GM18511 (cell line): Measurements from ENCODE around the gene PCDHGB4.
"Not testable (repeated sequence)": the region's sequence is repeated elsewhere in the genome, so short reads cannot be mapped to it uniquely, and the experiment has no call there.

ENCODE experiments used
- ATAC-seq: cut with Tn5 transposase; IDR thresholded peaks from one replicate; pipeline ENCODE4 v1.9.1; 2021; ENCODE audit warnings: mild to moderate bottlenecking, moderate library complexity; ENCODE audit not compliant: unreplicated experiment

PCDHGB4 gene

DNA sequence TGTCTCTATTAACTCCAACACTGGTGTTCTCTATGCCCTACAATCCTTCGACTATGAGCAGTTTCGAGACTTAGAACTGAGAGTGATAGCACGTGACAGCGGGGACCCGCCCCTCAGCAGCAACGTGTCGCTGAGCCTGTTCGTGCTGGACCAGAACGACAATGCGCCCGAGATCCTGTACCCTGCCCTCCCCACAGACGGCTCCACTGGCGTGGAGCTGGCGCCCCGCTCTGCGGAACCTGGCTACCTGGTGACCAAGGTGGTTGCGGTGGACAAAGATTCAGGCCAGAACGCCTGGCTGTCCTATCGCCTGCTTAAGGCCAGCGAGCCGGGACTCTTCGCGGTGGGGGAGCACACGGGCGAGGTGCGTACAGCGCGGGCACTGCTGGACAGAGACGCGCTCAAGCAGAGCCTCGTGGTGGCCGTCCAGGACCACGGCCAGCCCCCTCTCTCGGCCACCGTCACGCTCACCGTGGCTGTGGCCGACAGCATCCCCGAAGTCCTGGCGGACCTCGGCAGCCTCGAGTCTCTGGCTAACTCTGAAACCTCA lies 35.3 kb downstream of the PCDHGB4 start:
- ATAC-seq = no peak

DNA sequence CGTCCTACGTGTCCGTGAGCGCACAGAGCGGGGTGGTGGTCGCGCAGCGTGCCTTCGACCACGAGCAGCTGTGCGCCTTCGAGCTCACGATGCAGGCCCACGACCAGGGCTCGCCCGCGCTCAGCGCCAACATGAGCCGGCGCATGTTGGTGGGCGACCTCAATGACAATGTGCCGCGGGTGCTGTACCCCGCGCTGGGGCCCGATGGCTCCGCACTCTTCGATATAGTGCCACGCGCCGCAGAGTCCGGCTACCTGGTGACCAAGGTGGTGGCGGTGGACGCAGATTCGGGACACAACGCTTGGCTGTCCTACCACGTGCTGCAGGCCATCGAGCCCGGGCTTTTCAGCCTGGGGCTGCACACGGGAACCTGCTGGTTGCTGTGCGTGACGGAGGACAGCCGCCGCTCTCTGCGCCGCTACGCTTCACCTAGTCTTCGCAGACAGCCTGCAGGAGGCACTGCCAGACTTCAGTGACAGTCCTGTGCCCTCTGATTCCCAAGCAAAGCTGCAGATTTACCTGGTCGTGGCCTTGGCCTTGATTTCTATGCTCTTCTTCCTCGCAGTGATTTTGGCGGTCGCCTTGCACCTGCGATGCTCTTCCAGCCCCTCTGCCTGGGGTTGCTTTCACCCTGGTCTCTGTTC lies 40.4 kb downstream of the PCDHGB4 start:
- no peak for ATAC-seq

DNA sequence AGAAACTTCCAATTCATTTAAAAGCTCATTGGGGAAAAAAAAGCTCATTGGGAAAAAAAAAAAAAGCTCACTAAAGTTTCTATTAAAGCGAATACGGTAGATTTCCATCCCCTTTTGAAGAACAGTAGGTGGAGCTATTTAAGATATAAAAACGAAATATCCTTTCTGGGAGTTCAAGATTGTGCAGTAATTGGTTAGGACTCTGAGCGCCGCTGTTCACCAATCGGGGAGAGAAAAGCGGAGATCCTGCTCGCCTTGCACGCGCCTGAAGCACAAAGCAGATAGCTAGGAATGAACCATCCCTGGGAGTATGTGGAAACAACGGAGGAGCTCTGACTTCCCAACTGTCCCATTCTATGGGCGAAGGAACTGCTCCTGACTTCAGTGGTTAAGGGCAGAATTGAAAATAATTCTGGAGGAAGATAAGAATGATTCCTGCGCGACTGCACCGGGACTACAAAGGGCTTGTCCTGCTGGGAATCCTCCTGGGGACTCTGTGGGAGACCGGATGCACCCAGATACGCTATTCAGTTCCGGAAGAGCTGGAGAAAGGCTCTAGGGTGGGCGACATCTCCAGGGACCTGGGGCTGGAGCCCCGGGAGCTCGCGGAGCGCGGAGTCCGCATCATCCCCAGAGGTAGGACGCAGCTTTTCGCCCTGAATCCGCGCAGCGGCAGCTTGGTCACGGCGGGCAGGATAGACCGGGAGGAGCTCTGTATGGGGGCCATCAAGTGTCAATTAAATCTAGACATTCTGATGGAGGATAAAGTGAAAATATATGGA lies 43.0 kb downstream of the PCDHGB4 start, which contains the start of gene PCDHGA12:
Gene PCDHGA12 (plus strand): TSS at position 176 of the 782 bp plus-strand sequence. CDS start 253 bp downstream, at position 429.
- ATAC-seq = peak; percentile 96

DNA sequence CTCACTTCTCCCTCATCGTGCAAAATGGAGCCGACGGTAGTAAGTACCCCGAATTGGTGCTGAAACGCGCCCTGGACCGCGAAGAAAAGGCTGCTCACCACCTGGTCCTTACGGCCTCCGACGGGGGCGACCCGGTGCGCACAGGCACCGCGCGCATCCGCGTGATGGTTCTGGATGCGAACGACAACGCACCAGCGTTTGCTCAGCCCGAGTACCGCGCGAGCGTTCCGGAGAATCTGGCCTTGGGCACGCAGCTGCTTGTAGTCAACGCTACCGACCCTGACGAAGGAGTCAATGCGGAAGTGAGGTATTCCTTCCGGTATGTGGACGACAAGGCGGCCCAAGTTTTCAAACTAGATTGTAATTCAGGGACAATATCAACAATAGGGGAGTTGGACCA lies 43.8 kb downstream of the PCDHGB4 start:
- no peak for ATAC-seq

DNA sequence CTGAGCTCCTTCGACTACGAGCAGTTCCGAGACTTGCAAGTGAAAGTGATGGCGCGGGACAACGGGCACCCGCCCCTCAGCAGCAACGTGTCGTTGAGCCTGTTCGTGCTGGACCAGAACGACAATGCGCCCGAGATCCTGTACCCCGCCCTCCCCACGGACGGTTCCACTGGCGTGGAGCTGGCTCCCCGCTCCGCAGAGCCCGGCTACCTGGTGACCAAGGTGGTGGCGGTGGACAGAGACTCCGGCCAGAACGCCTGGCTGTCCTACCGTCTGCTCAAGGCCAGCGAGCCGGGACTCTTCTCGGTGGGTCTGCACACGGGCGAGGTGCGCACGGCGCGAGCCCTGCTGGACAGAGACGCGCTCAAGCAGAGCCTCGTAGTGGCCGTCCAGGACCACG lies 44.8 kb downstream of the PCDHGB4 start:
- not testable (repeated sequence) for ATAC-seq

DNA sequence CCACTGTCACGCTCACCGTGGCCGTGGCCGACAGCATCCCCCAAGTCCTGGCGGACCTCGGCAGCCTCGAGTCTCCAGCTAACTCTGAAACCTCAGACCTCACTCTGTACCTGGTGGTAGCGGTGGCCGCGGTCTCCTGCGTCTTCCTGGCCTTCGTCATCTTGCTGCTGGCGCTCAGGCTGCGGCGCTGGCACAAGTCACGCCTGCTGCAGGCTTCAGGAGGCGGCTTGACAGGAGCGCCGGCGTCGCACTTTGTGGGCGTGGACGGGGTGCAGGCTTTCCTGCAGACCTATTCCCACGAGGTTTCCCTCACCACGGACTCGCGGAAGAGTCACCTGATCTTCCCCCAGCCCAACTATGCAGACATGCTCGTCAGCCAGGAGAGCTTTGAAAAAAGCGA lies 45.2 kb downstream of the PCDHGB4 start:
- ATAC-seq = not testable (repeated sequence)

DNA sequence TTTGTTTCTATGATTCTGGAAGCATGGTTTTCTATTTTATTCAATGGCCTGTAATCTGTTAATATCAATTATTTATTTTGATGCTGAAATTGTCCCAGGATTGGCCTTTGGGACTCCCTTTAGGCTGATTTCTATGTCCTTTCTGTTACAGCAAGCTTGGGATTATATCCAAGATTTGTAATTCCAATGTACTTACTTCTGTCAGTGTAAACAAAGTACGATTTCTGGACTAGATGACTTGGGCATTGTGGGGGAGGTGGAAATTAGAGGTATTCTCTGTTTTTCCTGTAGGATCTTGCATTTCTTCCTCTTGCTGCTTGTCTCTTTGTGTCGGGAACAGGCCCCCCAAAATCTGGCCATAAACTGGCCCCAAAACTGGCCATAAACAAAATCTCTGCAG lies 46.5 kb downstream of the PCDHGB4 start:
- ATAC-seq = no peak

DNA sequence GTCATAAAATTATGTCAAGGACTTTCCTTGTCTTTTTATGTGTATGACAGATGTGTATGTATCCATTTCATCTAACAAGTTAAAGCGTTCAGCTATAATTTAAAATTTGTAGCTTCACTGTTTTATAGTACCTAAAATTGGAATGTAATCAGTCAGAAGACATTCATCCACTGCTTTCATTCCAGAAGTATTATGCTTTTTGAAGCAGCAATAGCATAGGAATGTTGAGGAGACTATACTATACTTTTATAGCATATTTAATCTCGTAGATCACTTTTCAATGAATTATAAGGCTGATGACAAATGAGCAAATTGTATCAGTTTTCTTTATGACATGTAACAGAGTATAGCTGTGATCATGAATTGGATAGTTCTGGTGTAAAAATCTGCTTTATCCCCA lies 49.7 kb downstream of the PCDHGB4 start:
- ATAC-seq = no peak

DNA sequence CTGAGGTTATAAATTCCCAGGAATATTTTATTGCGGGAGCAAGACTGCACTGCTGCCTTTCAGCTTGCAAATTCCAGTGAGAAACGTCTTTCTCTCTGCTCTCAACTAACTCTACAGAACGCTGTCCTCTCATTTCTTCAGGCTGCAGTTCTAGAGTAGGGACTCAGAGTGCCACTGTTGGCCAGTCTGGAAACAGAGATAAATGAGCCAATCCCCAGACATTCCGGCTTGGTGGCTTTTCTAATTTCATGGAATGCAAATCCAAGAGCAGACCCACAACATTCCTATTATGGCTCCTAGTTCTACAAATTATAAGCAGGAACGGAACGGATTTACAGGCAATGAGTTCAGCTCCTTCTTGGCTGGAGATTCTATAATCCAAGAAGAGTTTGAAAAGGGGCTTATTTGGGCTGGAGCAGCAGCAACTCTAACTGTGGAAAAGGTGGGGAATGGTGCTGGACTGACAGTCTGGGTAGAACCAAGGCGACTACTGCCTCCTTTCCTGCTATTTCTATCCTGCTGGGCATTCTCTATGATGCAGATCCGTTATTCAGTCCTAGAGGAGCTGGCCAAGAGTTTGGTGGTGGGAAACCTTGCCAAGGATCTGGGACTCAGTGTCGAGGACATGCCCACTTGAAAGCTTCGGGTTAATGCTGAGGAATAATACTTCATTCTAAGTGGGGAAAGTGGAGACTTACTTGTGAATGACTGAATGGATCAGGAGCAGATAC lies 52.1 kb downstream of the PCDHGB4 start:
- no peak for ATAC-seq
